SKM-1 (cell line): Measurements from ENCODE around the gene RABEP2.

Experiments
- DNase-seq: peaks from one replicate; lab custom pipeline; 2025; ENCODE audit not compliant: unreplicated experiment; lab: John Stamatoyannopoulos, UW

Gene RABEP2

DNA sequence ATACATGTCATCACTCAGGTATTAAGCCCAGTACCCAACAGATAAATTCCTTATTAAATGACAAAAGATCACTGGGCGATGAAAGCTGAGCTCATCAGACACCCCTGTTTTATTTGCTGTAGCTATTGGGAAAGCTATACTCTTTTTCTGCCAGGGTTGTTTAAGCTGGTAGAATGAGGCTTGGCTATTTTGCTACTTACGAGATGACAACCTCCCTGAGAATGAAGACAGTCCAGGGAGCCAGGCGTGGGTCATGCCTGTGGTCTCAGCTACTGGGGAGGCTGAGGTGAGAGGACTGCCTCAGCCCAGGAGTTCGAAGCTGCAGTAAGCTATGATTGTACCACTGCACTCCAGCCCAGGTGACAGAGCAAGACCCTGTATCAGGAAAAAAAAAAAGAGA is 65.7 kb downstream of the RABEP2 start:
- no peak for DNase-seq

DNA sequence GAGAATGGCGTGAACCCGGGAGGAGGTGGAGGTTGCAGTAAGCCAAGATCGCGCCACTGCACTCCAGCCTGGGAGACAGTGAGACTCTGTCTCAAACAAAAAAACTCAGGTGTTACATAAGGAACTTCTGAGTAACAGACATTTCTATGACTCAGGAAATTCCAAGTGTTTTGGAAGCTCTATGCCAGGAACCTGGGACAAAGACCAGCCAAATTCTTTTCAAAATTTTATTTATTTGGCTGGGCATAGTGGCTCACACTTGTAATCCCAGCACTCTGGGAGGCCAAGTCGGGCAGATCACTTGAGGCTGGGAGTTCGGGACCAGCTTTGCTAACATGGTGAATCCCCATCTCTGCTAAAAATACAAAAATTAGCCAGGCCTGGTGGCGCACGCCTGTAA is 66.6 kb downstream of the RABEP2 start:
- DNase-seq = no peak
